Astrocyte (in vitro differentiated cells and primary cell): ENCODE measurements around the gene CTCF.

Source experiments
- EZH2 ChIP-seq: IDR thresholded peaks from 2 replicates; pipeline ENCODE4 v1.6.1; 2012; ENCODE audit warnings: mild to moderate bottlenecking, low read length, inconsistent platforms; ENCODE audit not compliant: insufficient read depth
- TF ChIP-seq, protein P1 (sequence below): IDR thresholded peaks from 2 replicates; pipeline ENCODE4 v1.5.1; 2011; ENCODE audit warnings: low read depth, mild to moderate bottlenecking, inconsistent platforms, low read length, moderate library complexity; ENCODE audit not compliant: insufficient read depth

DNA sequence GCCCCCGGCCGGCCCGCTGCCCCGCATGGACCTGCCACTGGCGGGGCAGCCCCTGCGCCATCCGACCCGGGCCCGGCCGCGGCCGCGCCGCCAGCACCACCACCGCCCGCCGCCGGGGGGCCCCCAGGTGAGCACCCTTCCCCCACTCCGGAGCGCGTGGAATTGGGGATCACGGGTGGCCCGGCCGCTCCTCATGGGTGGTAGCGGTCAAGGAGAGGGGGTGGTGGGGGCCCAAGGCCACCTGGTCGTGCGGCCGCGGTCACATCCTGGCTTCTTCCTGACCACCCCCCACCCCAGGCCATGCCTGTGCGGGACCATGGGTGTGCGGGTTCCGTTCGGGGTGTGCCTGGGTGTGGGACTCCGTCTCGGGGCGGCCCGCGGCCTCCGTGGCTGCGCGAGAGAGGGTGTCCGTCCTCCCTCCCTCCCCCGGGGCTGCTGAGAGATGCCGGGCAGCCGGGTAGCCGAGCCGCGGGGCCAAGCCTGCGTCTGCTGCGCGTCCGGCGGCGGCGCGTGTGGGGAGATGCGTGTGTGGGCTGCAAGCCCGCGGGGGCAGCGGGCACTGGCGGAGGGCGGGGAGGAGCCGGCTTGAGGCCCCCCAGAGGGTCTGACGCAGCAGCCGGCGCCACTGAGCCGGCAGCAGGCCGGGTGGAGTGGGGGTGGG is 90.9 kb downstream of the CTCF start:
- TF ChIP-seq, protein P1, sequence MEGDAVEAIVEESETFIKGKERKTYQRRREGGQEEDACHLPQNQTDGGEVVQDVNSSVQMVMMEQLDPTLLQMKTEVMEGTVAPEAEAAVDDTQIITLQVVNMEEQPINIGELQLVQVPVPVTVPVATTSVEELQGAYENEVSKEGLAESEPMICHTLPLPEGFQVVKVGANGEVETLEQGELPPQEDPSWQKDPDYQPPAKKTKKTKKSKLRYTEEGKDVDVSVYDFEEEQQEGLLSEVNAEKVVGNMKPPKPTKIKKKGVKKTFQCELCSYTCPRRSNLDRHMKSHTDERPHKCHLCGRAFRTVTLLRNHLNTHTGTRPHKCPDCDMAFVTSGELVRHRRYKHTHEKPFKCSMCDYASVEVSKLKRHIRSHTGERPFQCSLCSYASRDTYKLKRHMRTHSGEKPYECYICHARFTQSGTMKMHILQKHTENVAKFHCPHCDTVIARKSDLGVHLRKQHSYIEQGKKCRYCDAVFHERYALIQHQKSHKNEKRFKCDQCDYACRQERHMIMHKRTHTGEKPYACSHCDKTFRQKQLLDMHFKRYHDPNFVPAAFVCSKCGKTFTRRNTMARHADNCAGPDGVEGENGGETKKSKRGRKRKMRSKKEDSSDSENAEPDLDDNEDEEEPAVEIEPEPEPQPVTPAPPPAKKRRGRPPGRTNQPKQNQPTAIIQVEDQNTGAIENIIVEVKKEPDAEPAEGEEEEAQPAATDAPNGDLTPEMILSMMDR: no peak
- TF ChIP-seq EZH2: peak; percentile 83
